Occipital lobe (tissue), 2 donors: ENCODE results near the gene PDZD8. TPM values are rescaled to one million over a fixed set of nuclear protein-coding genes. Genes with fewer than 3 reads are reported as not detected.
"Not testable (repeated sequence)": the region's sequence is repeated elsewhere in the genome, so short reads cannot be mapped to it uniquely, and the experiment has no call there.

Experiments used
- DNase-seq: peaks from one replicate; lab custom pipeline; 2025; lab: John Stamatoyannopoulos, UW
- total RNA-seq: library from RNA; depleted of rRNA; stranded (reverse); fragments of >200 nt; gene quantifications from one replicate; pipeline ENCODE4 v1.2.3, GENCODE V29; 2014

Gene PDZD8
- total RNA-seq, 1 donor from 2014 or later, result 28.1 TPM

- no peak for DNase-seq
These were observed 75.8 kb downstream of the PDZD8 start for GRCh38 chr10:117299435-117299834.

- no peak for DNase-seq
These were observed 77.0 kb downstream of the PDZD8 start for GRCh38 chr10:117298219-117298618.

GRCh38 chr10:117294735-117295134, 80.5 kb downstream of the PDZD8 start:
- no peak for DNase-seq

DNA sequence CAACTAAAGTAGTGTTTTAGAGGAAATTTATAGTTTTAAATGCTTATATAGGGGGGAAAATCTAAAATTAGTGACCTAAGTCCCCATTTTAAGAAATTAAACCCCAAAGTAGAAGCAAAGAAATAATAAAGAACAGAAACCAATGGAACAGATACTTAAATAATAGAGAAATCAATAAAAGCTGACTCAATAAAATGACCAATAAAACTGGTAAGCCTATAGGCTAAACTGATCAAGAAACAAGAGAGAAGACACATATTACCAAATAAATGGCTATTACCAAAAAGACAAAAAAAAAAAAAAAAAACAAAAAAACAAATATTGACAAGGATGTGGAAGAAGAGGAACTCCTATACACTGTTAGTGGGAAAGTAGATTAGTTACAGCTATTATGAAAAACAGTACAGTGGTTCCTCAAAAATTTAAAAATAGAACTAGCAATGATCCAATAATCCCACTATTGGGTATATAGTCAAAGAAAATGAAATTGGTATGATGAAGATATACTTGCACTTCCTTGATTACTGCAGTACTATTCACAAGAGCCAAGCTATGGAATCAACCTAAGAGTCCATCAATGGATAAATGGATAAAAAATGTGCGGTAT, 81.1 kb downstream of the PDZD8 start:
- DNase-seq, result no peak

DNA sequence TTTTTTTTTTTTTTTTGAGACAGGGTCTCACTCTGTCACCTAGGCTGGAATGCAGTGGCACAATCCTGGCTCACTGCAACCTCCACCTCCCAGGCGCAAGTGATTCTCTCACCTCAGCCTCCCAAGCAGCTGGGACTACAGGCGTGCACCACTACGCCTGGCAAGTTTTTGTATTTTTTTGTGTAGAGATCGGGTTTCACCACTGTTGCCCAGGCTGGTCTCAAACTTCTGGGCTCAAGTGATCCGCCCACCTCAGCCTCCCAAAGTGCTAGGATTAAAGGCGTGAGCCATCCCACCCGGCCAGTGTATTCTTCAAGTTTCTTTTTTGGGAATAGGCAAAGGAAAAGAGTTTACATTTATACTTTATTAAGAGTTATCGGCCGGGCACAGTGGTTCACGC, 84.4 kb downstream of the PDZD8 start:
- not testable (repeated sequence) for DNase-seq

- no peak for DNase-seq
These were observed 90.3 kb downstream of the PDZD8 start for GRCh38 chr10:117284716-117285494.

- DNase-seq, result no peak
These were observed 97.6 kb downstream of the PDZD8 start for GRCh38 chr10:117277675-117278074.

GRCh38 chr10:117275121-117275520, 100.1 kb downstream of the PDZD8 start:
- no peak for DNase-seq

DNA sequence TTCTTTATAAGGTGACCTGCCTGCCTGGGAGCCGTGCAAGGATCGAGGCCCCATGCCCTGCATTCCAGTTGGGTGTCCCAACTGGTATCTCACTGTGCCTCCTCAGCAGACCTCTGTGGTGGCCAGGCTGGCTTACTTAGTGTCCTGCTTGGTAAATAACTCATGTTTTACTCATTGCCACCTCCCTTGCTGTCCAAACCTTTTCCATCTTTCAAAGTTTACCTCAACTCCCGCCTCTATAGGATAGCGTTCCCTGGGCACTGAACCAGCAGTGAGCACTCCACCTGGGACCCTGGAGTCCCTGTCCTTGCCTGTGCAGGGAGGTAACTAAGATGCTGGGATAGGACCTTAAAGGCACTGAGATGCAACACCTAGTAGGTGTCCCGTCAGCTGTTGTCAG, 100.7 kb downstream of the PDZD8 start:
- no peak for DNase-seq

GRCh38 chr10:117273980-117274379, 101.3 kb downstream of the PDZD8 start:
- DNase-seq, result no peak

DNA sequence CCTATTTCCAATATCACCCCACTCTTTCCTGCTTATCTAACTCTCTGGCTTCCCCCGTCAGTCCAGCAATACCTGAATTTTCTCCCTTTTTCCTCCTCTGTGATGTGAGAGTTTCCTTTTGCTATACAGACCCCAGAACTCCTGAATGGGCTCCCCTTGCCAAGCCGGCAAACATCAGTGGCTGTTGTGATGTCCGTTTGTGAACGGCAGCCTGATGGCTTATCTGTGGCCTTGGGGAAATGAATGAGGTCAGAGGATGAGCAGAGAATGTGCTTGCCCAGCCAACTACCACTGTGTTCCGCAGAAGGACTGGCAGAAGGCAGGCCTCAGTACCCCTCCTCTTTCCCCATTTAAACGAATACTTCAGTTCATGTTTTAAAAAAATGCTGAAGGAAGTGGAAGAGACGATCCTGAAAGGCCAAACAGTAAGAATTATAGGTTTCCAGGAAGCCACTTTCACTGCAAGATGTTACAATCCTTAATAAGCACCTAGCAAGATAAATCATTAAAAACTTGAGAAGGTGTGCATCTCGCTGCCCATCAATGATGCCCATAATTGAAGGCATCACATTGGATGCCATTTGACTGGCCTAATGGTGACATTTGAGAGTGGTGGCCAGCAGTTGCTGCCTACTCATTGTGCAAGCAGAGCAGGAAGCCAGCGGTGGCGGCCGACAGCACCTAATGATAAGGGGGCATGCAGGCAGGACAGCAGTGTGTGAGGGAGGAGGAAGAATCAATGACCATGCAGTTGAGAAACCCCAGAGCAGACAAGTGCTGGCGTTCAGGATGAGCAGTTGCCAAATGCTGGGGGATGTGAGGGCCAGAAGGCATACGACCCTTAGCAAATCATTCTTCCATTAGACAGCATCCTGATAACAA, 102.8 kb downstream of the PDZD8 start:
- no peak for DNase-seq

DNA sequence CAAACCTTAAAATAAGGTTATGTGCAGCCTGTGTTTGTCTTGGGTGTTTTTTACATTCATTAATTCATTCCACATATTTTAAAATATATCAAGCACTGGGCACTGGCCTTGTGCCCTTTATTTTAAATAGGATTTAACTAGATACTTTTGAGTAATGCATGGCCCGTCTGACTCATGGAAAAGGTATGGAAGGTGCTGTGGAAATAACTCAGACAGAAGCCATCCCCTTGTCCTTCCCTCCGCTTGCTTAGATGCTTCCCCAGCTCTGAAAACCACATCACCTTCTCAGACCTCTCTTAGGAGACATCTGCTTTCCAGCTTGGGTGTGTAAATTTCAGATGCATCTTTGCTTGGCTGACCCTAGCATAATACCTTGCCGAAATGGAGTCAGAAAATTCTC, 103.8 kb downstream of the PDZD8 start:
- DNase-seq, result no peak

GRCh38 chr10:117268907-117269306, 106.3 kb downstream of the PDZD8 start:
- DNase-seq, result no peak

DNA sequence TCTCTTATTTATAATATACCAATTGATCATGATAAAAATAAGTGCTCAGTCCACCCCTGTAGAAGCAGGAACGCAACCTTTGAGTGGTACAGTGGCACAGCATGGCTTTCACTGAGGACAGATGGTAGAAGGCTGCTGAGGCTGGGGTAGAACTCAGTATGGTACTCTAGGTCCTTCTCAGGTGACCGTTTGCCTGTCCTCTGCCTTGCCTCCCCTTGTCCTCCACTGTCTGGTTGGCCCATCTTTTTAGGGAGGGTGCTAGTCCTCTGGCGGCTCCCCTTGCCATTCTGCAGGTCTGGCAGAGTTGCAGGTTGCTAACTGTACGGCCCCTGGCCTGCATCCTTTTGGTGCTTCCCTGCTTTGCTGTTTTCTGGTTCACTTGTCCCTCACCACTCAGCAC, 107.0 kb downstream of the PDZD8 start:
- no peak for DNase-seq

- no peak for DNase-seq
These were observed 108.4 kb downstream of the PDZD8 start for GRCh38 chr10:117266812-117267211.

GRCh38 chr10:117266400-117266799, 108.8 kb downstream of the PDZD8 start:
- no peak for DNase-seq

- DNase-seq, result no peak
These were observed 110.5 kb downstream of the PDZD8 start for GRCh38 chr10:117264782-117265181.

DNA sequence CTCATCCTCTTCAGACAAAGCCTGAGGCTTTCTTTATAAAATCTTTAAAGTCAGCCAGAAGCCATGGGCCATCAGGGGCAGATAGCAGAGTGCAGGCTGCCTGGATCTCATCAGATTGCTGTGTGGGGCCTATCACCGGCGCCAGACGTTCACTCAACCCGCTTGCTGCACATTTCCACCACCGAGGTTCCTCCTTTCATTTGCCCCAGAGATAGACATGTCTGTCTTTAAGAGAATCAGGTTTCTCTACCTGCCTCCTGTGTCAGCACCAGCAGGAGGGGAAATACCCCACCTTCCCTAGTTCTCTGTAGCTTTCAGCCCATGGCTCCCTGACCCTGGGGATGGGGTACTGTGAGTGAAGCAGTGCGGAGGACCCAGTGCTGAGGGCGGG, 112.3 kb downstream of the PDZD8 start:
- DNase-seq, result no peak

DNA sequence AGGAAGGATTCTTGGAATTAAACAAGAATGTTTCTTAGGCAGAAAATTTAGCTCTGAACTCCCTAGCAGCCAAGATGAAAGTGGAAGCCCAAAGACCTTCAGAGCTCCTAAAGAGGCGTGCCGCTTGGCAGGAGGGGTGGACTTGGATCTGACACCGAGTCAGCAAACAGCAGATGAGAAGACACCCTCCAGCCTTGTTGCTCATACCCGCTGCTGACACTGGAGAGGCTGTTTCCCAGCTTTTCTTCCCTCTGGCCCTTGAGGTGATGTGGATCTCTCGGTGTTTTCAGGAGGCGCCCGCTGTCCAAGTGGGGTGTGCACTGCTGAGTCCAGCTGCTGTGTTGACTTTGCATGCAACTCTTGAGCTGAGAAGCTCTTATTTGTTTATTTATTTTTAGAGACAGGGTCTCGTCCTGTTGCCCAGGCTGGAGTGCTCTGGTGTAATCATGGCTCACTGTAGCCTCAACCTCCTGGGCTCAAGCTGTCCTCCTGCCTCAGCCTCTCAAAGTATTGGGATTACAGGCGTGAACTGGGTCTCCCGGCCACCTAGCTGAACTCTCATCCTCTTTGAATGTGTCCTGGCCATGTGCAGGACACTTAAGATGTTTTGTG, 112.8 kb downstream of the PDZD8 start:
- no peak for DNase-seq

DNA sequence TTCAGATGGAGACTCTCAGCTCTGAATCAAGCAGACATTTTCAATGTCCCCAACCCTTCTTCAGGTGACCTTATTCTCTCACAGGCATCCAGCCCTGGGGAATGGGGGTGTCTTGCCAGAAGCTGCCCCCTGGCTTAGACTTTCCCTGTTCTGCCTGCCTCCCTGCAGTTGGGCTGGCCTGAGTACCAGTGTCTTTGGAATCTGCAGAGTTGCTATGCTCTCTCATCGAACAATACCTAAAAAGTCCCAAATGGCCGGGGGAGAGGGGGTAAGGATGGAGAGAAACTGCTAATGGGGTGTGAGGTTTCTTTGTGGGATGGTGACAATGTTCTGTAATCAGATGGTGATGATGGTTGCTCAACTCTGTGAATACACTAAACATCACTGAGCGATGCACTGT, 113.7 kb downstream of the PDZD8 start:
- DNase-seq, result no peak

GRCh38 chr10:117260084-117260483, 115.2 kb downstream of the PDZD8 start:
- DNase-seq, result no peak

DNA sequence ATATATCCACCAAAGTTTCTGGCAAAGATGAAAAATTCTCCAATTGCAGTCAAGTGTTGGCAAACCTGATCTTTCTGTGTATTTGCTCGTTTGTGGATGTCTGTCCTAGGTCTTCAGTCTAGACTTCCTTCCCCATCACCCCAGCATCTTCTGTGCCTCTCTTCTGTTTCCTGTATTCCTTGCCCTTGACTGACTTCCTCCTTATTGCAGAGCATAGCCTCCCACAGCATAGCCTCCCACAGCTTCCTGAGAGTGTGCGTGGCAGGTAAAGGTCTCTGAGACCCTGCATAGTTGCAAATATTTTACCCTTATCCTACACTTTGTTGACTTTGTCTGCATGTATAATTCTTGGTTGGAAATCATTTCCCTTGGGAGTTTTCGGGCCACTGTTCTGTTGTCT, 116.0 kb downstream of the PDZD8 start:
- no peak for DNase-seq
